ENCODE measurements around the gene OPA3. TPM values are rescaled to one million over a fixed set of nuclear protein-coding genes. Genes with fewer than 3 reads are reported as not detected.

Gene OPA3
- total and polyA plus RNA-seq, 2 experiments from 2014 or later, result 11.5 to 14.5 TPM

DNA sequence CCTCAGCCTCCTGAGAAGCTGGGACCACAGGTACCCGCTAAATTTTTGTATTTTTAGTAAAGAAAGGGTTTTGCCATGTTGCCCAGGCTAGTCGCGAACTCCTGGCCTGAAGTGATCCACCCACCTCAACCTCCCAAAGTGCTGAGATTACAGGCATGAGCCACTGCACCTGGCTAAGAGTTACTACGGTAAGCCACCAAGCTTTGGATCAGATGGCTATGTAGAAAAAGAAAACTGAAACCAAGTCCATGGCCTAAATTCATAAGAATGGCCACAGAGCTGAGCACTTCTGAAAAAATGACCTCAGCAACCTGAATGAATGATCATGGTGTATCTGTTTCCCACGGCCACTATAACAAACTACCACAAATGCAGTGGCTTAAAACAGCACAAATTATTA is 9.4 kb downstream of the OPA3 start:
- H3K36me3 ChIP-seq (ENCODE audit: insufficient read depth), result no peaks in the 10 kb centered on the region
- peaks cover 22% of the 10 kb centered on the region for H3K4me1 Mint-ChIP-seq
- peaks cover 22% of the 10 kb centered on the region for H3K4me1 ChIP-seq (ENCODE audit: insufficient read depth)
- 0 out of 2 replicates have a peak, but pooled peaks cover 6% of the 10 kb centered on the region for H3F3A ChIP-seq (replicated peaks; ENCODE audit: low read depth)
- no peaks in the 10 kb centered on the region for H3K9me3 Mint-ChIP-seq
- no peak overlapping the region for H3K4me3 ChIP-seq
- H3K4me2 ChIP-seq, result no peak overlapping the region
- H3K27ac Mint-ChIP-seq, result no peak overlapping the region
- DNase-seq (ENCODE audit: low spot score) (no peak), ATAC-seq (no peak)
- H3K9me2 ChIP-seq (ENCODE audit: insufficient read depth), result no peaks in the 10 kb centered on the region
- no peak overlapping the region for H3K27ac ChIP-seq (ENCODE audit: low read depth)
- H3K27me3 Mint-ChIP-seq (ENCODE audit: insufficient read depth, low read depth, poor library complexity), result peaks cover 2% of the 10 kb centered on the region
- no peaks in the 10 kb centered on the region for H3K36me3 Mint-ChIP-seq (ENCODE audit: low read depth)
- peaks cover 3% of the 10 kb centered on the region; the same call in 1 of the 2 replicates for H4K20me1 ChIP-seq (replicated peaks; ENCODE audit: insufficient read depth)
- no peak overlapping the region for H3K4me3 Mint-ChIP-seq
- H3K79me2 ChIP-seq (replicated peaks; ENCODE audit: insufficient read depth), result peaks cover 35% of the 10 kb centered on the region
- H2AFZ ChIP-seq, result no peak overlapping the region
- TF ChIP-seq ZNF114 (CRISPR knock-in tag; IDR thresholded peaks at IDR 0.05) (no peak), NANOG (IDR thresholded peaks at IDR 0.05; ENCODE audit: borderline replicate concordance) (no peak), CREB1 (CRISPR knock-in tag; IDR thresholded peaks at IDR 0.05; ENCODE audit: low read depth) (no peak), JUNB (IDR thresholded peaks at IDR 0.05; ENCODE audit: unreplicated experiment) (no peak), POLR2AphosphoS5 (IDR thresholded peaks at IDR 0.05; ENCODE audit: low read depth) (no peak), ZNF331 (CRISPR knock-in tag; IDR thresholded peaks at IDR 0.05; ENCODE audit: low read depth) (no peak), EZH2 (IDR thresholded peaks at IDR 0.05; ENCODE audit: low read depth, unreplicated experiment) (no peak), STAT1 (IDR thresholded peaks at IDR 0.05; ENCODE audit: unreplicated experiment) (no peak), EZH2phosphoT487 (IDR thresholded peaks at IDR 0.05; ENCODE audit: unreplicated experiment) (no peak)
- TF ChIP-seq, protein P1, sequence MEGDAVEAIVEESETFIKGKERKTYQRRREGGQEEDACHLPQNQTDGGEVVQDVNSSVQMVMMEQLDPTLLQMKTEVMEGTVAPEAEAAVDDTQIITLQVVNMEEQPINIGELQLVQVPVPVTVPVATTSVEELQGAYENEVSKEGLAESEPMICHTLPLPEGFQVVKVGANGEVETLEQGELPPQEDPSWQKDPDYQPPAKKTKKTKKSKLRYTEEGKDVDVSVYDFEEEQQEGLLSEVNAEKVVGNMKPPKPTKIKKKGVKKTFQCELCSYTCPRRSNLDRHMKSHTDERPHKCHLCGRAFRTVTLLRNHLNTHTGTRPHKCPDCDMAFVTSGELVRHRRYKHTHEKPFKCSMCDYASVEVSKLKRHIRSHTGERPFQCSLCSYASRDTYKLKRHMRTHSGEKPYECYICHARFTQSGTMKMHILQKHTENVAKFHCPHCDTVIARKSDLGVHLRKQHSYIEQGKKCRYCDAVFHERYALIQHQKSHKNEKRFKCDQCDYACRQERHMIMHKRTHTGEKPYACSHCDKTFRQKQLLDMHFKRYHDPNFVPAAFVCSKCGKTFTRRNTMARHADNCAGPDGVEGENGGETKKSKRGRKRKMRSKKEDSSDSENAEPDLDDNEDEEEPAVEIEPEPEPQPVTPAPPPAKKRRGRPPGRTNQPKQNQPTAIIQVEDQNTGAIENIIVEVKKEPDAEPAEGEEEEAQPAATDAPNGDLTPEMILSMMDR (conservative IDR thresholded peaks at IDR 0.05; ENCODE audit: low read depth in 2 of 2), result no peak
- TF ChIP-seq, protein P2, sequence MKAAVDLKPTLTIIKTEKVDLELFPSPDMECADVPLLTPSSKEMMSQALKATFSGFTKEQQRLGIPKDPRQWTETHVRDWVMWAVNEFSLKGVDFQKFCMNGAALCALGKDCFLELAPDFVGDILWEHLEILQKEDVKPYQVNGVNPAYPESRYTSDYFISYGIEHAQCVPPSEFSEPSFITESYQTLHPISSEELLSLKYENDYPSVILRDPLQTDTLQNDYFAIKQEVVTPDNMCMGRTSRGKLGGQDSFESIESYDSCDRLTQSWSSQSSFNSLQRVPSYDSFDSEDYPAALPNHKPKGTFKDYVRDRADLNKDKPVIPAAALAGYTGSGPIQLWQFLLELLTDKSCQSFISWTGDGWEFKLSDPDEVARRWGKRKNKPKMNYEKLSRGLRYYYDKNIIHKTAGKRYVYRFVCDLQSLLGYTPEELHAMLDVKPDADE (IDR thresholded peaks at IDR 0.05), result no peak
- TF ChIP-seq, protein P3, sequence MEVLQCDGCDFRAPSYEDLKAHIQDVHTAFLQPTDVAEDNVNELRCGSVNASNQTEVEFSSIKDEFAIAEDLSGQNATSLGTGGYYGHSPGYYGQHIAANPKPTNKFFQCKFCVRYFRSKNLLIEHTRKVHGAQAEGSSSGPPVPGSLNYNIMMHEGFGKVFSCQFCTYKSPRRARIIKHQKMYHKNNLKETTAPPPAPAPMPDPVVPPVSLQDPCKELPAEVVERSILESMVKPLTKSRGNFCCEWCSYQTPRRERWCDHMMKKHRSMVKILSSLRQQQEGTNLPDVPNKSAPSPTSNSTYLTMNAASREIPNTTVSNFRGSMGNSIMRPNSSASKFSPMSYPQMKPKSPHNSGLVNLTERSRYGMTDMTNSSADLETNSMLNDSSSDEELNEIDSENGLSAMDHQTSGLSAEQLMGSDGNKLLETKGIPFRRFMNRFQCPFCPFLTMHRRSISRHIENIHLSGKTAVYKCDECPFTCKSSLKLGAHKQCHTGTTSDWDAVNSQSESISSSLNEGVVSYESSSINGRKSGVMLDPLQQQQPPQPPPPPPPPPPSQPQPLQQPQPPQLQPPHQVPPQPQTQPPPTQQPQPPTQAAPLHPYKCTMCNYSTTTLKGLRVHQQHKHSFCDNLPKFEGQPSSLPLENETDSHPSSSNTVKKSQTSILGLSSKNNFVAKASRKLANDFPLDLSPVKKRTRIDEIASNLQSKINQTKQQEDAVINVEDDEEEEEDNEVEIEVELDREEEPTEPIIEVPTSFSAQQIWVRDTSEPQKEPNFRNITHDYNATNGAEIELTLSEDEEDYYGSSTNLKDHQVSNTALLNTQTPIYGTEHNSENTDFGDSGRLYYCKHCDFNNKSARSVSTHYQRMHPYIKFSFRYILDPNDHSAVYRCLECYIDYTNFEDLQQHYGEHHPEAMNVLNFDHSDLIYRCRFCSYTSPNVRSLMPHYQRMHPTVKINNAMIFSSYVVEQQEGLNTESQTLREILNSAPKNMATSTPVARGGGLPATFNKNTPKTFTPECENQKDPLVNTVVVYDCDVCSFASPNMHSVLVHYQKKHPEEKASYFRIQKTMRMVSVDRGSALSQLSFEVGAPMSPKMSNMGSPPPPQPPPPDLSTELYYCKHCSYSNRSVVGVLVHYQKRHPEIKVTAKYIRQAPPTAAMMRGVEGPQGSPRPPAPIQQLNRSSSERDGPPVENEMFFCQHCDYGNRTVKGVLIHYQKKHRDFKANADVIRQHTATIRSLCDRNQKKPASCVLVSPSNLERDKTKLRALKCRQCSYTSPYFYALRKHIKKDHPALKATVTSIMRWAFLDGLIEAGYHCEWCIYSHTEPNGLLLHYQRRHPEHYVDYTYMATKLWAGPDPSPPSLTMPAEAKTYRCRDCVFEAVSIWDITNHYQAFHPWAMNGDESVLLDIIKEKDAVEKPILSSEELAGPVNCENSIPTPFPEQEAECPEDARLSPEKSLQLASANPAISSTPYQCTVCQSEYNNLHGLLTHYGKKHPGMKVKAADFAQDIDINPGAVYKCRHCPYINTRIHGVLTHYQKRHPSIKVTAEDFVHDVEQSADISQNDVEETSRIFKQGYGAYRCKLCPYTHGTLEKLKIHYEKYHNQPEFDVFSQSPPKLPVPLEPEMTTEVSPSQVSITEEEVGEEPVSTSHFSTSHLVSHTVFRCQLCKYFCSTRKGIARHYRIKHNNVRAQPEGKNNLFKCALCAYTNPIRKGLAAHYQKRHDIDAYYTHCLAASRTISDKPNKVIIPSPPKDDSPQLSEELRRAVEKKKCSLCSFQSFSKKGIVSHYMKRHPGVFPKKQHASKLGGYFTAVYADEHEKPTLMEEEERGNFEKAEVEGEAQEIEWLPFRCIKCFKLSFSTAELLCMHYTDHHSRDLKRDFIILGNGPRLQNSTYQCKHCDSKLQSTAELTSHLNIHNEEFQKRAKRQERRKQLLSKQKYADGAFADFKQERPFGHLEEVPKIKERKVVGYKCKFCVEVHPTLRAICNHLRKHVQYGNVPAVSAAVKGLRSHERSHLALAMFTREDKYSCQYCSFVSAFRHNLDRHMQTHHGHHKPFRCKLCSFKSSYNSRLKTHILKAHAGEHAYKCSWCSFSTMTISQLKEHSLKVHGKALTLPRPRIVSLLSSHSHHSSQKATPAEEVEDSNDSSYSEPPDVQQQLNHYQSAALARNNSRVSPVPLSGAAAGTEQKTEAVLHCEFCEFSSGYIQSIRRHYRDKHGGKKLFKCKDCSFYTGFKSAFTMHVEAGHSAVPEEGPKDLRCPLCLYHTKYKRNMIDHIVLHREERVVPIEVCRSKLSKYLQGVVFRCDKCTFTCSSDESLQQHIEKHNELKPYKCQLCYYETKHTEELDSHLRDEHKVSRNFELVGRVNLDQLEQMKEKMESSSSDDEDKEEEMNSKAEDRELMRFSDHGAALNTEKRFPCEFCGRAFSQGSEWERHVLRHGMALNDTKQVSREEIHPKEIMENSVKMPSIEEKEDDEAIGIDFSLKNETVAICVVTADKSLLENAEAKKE (CRISPR knock-in tag; IDR thresholded peaks at IDR 0.05), result no peak
- TF ChIP-seq, protein P4, sequence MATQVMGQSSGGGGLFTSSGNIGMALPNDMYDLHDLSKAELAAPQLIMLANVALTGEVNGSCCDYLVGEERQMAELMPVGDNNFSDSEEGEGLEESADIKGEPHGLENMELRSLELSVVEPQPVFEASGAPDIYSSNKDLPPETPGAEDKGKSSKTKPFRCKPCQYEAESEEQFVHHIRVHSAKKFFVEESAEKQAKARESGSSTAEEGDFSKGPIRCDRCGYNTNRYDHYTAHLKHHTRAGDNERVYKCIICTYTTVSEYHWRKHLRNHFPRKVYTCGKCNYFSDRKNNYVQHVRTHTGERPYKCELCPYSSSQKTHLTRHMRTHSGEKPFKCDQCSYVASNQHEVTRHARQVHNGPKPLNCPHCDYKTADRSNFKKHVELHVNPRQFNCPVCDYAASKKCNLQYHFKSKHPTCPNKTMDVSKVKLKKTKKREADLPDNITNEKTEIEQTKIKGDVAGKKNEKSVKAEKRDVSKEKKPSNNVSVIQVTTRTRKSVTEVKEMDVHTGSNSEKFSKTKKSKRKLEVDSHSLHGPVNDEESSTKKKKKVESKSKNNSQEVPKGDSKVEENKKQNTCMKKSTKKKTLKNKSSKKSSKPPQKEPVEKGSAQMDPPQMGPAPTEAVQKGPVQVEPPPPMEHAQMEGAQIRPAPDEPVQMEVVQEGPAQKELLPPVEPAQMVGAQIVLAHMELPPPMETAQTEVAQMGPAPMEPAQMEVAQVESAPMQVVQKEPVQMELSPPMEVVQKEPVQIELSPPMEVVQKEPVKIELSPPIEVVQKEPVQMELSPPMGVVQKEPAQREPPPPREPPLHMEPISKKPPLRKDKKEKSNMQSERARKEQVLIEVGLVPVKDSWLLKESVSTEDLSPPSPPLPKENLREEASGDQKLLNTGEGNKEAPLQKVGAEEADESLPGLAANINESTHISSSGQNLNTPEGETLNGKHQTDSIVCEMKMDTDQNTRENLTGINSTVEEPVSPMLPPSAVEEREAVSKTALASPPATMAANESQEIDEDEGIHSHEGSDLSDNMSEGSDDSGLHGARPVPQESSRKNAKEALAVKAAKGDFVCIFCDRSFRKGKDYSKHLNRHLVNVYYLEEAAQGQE (IDR thresholded peaks at IDR 0.05; ENCODE audit: unreplicated experiment), result no peak
- H3K27me3 ChIP-seq (ENCODE audit: insufficient read depth), result no peaks in the 10 kb centered on the region

Data from GM23338 (cell line).